ENCODE measurements around the gene UBR1.

- TF ChIP-seq TAF1 (IDR thresholded peaks at IDR 0.05; ENCODE audit: borderline replicate concordance, low read depth, low read length) (no peak), POLR2A (IDR thresholded peaks at IDR 0.05; ENCODE audit: low read depth, low read length) (no peak)
Observed at GRCh38 chr15:42918047-42918446, 187.8 kb downstream of the UBR1 start.

Measured in GM12892 (cell line).